Measurements from ENCODE around the gene CILP2.

CILP2 gene

DNA sequence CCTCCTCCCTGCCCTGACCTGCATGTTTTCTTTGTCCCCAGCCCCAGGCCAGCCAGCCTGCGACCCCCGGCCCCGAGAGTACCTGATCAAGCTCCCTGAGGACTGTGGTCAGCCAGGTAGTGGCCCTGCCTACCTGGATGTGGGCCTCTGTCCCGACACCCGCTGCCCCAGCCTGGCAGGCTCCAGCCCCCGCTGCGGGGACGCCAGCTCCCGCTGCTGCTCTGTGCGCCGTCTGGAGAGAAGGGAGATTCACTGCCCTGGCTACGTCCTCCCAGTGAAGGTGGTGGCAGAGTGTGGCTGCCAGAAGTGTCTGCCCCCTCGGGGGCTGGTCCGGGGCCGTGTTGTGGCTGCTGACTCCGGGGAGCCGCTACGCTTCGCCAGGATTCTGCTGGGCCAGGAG, 5.6 kb downstream of the CILP2 start:
- peaks cover 5% of the 10 kb centered on the region for H3K4me1 Mint-ChIP-seq
- H3K4me3 Mint-ChIP-seq, result no peak overlapping the region
- H3K9me3 Mint-ChIP-seq, result no peaks in the 10 kb centered on the region
- H3K27ac Mint-ChIP-seq, result no peak overlapping the region
- peaks cover 7% of the 10 kb centered on the region for H3K27me3 Mint-ChIP-seq (ENCODE audit: low read depth)
- no peaks in the 10 kb centered on the region for H3K36me3 Mint-ChIP-seq (ENCODE audit: low read depth)
- TF ChIP-seq, protein P1, sequence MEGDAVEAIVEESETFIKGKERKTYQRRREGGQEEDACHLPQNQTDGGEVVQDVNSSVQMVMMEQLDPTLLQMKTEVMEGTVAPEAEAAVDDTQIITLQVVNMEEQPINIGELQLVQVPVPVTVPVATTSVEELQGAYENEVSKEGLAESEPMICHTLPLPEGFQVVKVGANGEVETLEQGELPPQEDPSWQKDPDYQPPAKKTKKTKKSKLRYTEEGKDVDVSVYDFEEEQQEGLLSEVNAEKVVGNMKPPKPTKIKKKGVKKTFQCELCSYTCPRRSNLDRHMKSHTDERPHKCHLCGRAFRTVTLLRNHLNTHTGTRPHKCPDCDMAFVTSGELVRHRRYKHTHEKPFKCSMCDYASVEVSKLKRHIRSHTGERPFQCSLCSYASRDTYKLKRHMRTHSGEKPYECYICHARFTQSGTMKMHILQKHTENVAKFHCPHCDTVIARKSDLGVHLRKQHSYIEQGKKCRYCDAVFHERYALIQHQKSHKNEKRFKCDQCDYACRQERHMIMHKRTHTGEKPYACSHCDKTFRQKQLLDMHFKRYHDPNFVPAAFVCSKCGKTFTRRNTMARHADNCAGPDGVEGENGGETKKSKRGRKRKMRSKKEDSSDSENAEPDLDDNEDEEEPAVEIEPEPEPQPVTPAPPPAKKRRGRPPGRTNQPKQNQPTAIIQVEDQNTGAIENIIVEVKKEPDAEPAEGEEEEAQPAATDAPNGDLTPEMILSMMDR (IDR thresholded peaks at IDR 0.05; ENCODE audit: unreplicated experiment in 3 of 3), result no peak

DNA sequence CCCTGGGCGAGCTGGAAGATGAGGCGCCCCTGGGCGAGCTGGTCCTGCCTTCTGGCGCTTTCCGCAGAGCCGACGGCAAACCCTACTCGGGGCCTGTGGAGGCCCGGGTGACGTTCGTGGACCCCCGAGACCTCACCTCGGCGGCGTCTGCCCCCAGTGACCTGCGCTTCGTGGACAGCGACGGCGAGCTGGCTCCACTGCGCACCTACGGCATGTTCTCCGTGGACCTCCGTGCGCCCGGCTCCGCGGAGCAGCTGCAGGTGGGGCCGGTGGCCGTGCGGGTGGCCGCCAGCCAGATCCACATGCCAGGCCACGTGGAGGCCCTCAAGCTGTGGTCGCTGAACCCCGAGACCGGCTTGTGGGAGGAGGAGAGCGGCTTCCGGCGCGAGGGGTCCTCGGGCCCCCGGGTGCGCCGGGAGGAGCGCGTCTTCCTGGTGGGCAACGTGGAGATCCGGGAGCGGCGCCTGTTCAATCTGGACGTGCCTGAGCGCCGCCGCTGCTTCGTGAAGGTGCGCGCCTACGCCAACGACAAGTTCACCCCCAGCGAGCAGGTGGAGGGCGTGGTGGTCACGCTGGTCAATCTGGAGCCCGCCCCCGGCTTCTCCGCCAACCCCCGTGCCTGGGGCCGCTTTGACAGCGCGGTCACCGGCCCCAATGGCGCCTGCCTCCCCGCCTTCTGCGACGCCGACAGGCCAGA, 6.3 kb downstream of the CILP2 start:
- H3K4me1 Mint-ChIP-seq, result peaks cover 6% of the 10 kb centered on the region
- no peak overlapping the region for H3K27ac Mint-ChIP-seq
- H3K36me3 Mint-ChIP-seq (ENCODE audit: low read depth), result no peaks in the 10 kb centered on the region
- H3K9me3 Mint-ChIP-seq, result no peaks in the 10 kb centered on the region
- H3K4me3 Mint-ChIP-seq, result no peak overlapping the region
- no peaks in the 10 kb centered on the region for H3K27me3 Mint-ChIP-seq (ENCODE audit: low read depth)
- TF ChIP-seq, protein P1 (IDR thresholded peaks at IDR 0.05; ENCODE audit: unreplicated experiment in 3 of 3), result no peak

DNA sequence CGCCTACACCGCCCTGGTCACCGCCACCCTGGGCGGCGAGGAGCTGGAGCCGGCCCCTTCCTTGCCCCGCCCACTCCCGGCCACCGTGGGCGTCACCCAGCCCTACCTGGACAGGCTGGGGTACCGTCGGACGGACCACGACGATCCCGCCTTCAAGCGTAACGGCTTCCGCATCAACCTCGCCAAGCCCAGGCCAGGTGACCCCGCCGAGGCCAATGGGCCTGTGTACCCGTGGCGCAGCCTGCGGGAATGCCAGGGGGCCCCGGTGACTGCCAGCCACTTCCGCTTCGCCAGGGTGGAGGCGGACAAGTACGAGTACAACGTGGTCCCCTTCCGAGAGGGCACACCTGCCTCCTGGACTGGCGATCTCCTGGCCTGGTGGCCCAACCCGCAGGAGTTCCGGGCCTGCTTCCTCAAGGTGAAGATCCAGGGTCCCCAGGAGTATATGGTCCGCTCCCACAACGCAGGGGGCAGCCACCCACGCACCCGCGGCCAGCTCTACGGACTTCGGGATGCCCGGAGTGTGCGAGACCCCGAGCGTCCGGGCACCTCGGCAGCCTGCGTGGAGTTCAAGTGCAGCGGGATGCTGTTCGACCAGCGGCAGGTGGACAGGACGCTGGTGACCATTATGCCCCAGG, 7.0 kb downstream of the CILP2 start:
- Mint-ChIP-seq H3K9me3 (no peaks in the 10 kb centered on the region), H3K36me3 (ENCODE audit: low read depth) (no peaks in the 10 kb centered on the region), H3K4me1 (peaks cover 9% of the 10 kb centered on the region), H3K27ac (no peak overlapping the region), H3K4me3 (no peak overlapping the region), H3K27me3 (ENCODE audit: low read depth) (peaks cover 4% of the 10 kb centered on the region)
- TF ChIP-seq, protein P1 (IDR thresholded peaks at IDR 0.05; ENCODE audit: unreplicated experiment in 3 of 3), result no peak

DNA sequence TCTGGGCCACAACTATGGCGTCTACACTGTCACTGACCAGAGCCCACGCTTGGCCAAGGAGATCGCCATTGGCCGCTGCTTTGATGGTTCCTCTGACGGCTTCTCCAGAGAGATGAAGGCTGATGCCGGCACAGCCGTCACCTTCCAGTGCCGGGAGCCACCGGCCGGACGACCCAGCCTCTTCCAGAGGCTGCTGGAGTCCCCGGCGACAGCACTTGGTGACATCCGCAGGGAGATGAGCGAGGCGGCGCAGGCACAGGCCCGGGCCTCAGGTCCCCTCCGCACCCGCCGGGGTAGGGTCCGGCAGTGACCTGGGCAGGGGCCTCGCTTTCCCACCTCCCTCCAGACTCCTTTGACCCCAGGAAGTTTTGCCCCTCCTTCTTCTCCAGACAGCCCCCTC, 7.6 kb downstream of the CILP2 start:
- Mint-ChIP-seq H3K4me3 (no peak overlapping the region), H3K4me1 (peaks cover 11% of the 10 kb centered on the region), H3K36me3 (ENCODE audit: low read depth) (no peaks in the 10 kb centered on the region), H3K27ac (no peak overlapping the region), H3K9me3 (no peaks in the 10 kb centered on the region), H3K27me3 (ENCODE audit: low read depth) (peaks cover 5% of the 10 kb centered on the region)
- TF ChIP-seq, protein P1 (IDR thresholded peaks at IDR 0.05; ENCODE audit: unreplicated experiment in 3 of 3), result no peak

DNA sequence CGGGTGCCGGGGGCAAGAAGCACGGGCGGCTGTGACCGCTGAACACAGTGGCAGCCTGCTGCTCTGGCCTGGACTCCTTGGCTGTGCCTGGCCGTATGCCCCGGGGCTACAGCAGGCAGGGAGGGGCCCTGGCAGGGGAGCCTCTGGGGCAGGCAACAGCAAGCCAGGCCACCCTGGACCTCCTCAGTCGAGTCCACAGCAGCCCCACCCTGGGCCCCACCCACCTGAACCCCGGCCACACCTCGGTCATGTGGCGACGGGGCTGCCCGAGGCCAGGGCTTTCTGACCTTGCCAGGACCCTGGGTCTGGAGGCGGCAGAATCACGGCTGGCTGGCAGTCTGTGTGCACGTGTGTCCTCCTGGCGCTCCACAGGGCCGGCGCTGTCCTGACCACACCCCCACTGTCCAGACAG, 8.7 kb downstream of the CILP2 start:
- peaks cover 5% of the 10 kb centered on the region for H3K27me3 Mint-ChIP-seq (ENCODE audit: low read depth)
- H3K27ac Mint-ChIP-seq, result no peak overlapping the region
- TF ChIP-seq, protein P1 (IDR thresholded peaks at IDR 0.05; ENCODE audit: unreplicated experiment in 3 of 3), result no peak
- no peaks in the 10 kb centered on the region for H3K36me3 Mint-ChIP-seq (ENCODE audit: low read depth)
- no peak overlapping the region for H3K4me3 Mint-ChIP-seq
- no peaks in the 10 kb centered on the region for H3K9me3 Mint-ChIP-seq
- H3K4me1 Mint-ChIP-seq, result peaks cover 16% of the 10 kb centered on the region
